HEK293 (cell line): Measurements from ENCODE around the gene SLC8A3.

Experiments
- CTCF ChIA-PET: fragments of 350-600 bp; formaldehyde crosslinking; extraction: SDS; loops from one replicate; lab custom pipeline; 2021; ENCODE audit warnings: antibody characterized with exemption; lab: Yijun Ruan, JAX
- POLR2A ChIA-PET: fragments of 300-600 bp; formaldehyde crosslinking; extraction: SDS; loops from one replicate; lab custom pipeline; 2020; ENCODE audit warnings: antibody characterized with exemption, inconsistent platforms; lab: Yijun Ruan, JAX
- H3K27ac ChIP-seq: fragments of 200-500 bp; sonication (Bioruptor generic); 2 replicates; pipeline ENCODE4 v1.5.1; 2014; ENCODE audit warnings: low read depth, low read length, control low read depth, inconsistent platforms; ENCODE audit errors: extremely low read depth
- H3K36me3 ChIP-seq, 2 experiments: fragments of 200-500 bp in 1 of 2; sonication (Bioruptor generic) in 1 of 2; 1 replicate in 1 of 2; 2 replicates in 1 of 2; pipeline ENCODE4 v1.5.1; 2014 to 2017; ENCODE audit warnings: inconsistent platforms in 2 of 2, low read length in 2 of 2; ENCODE audit not compliant: control insufficient read depth in 2 of 2, insufficient read depth in 1 of 2
- H3K4me1 ChIP-seq: fragments of 200-500 bp; sonication (Bioruptor generic); 2 replicates; pipeline ENCODE4 v1.5.1; 2014; ENCODE audit warnings: mild to moderate bottlenecking, low read length, inconsistent platforms; ENCODE audit not compliant: control insufficient read depth, insufficient read depth
- H3K4me3 ChIP-seq: 2 replicates; pipeline ENCODE4 v1.5.1; 2011; ENCODE audit warnings: low read depth, mild to moderate bottlenecking, control low read depth, low read length, moderate library complexity
- H3K9me3 ChIP-seq: fragments of 200-500 bp; sonication (Bioruptor generic); 2 replicates; pipeline ENCODE4 v1.5.1; 2014; ENCODE audit warnings: low read depth, low read length, inconsistent platforms; ENCODE audit not compliant: control insufficient read depth, insufficient read depth
- FEZF1 ChIP-seq: fragments of 450-650 bp; formaldehyde crosslinking; IDR thresholded peaks from 2 replicates; pipeline ENCODE4 v1.5.1; 2016; ENCODE audit warnings: missing biosample characterization, missing genetic modification characterization
- GFI1B ChIP-seq: fragments of 450-650 bp; formaldehyde crosslinking; IDR thresholded peaks from 2 replicates; pipeline ENCODE4 v1.5.1; 2016; ENCODE audit warnings: missing biosample characterization, missing genetic modification characterization
- HOXD13 ChIP-seq: sonication (generic); formaldehyde crosslinking; IDR thresholded peaks from 2 replicates; pipeline ENCODE4 v1.8.0; 2022; ENCODE audit warnings: missing genetic modification reagents, borderline replicate concordance
- KLF7 ChIP-seq: fragments of 450-650 bp; formaldehyde crosslinking; IDR thresholded peaks from 2 replicates; pipeline ENCODE4 v1.5.1; 2016; ENCODE audit warnings: missing biosample characterization, missing genetic modification characterization, borderline replicate concordance
- MYNN ChIP-seq: fragments of 450-650 bp; formaldehyde crosslinking; IDR thresholded peaks from 2 replicates; pipeline ENCODE4 v1.5.1; 2016; ENCODE audit warnings: missing biosample characterization, missing genetic modification characterization, borderline replicate concordance
- PRDM1 ChIP-seq: fragments of 450-650 bp; formaldehyde crosslinking; IDR thresholded peaks from 2 replicates; pipeline ENCODE4; 2016; ENCODE audit warnings: missing biosample characterization, missing genetic modification characterization
- REPIN1 ChIP-seq: fragments of 450-650 bp; formaldehyde crosslinking; IDR thresholded peaks from 2 replicates; pipeline ENCODE4 v1.5.1; 2017; ENCODE audit warnings: missing biosample characterization, missing genetic modification characterization, low read depth
- SP3 ChIP-seq: fragments of 450-650 bp; formaldehyde crosslinking; IDR thresholded peaks from 2 replicates; pipeline ENCODE4 v1.5.1; 2016; ENCODE audit warnings: missing biosample characterization, missing genetic modification characterization
- SP7 ChIP-seq: fragments of 450-650 bp; formaldehyde crosslinking; IDR thresholded peaks from 2 replicates; pipeline ENCODE4 v1.5.1; 2016; ENCODE audit warnings: missing biosample characterization, missing genetic modification characterization
- TRIM28 ChIP-seq: IDR thresholded peaks from 2 replicates; pipeline ENCODE4 v1.6.1; 2011; ENCODE audit warnings: low read length, control low read depth, borderline replicate concordance
- ZBTB8A ChIP-seq: fragments of 450-650 bp; formaldehyde crosslinking; IDR thresholded peaks from 2 replicates; pipeline ENCODE4 v1.5.1; 2016; ENCODE audit warnings: missing biosample characterization, missing genetic modification characterization
- ZFP69B ChIP-seq: fragments of 450-650 bp; formaldehyde crosslinking; IDR thresholded peaks from 2 replicates; pipeline ENCODE4 v1.5.1; 2016; ENCODE audit warnings: missing biosample characterization, missing genetic modification characterization
- ZNF121 ChIP-seq: fragments of 450-650 bp; formaldehyde crosslinking; IDR thresholded peaks from 2 replicates; pipeline ENCODE4 v1.5.1; 2016; ENCODE audit warnings: missing biosample characterization, missing genetic modification characterization
- ZNF157 ChIP-seq: fragments of 450-650 bp; formaldehyde crosslinking; IDR thresholded peaks from 2 replicates; pipeline ENCODE4 v1.5.1; 2016; ENCODE audit warnings: missing biosample characterization, missing genetic modification characterization
- ZNF16 ChIP-seq: fragments of 450-650 bp; formaldehyde crosslinking; IDR thresholded peaks from 2 replicates; pipeline ENCODE4 v1.5.1; 2016; ENCODE audit warnings: low read depth, missing biosample characterization, missing genetic modification characterization
- ZNF174 ChIP-seq: fragments of 450-650 bp; formaldehyde crosslinking; IDR thresholded peaks from 2 replicates; pipeline ENCODE4 v1.5.0; 2017; ENCODE audit warnings: missing biosample characterization, mild to moderate bottlenecking, missing genetic modification characterization
- ZNF202 ChIP-seq: fragments of 450-650 bp; formaldehyde crosslinking; IDR thresholded peaks from 2 replicates; pipeline ENCODE4 v1.5.1; 2016; ENCODE audit warnings: missing biosample characterization, missing genetic modification characterization, borderline replicate concordance
- ZNF214 ChIP-seq: fragments of 450-650 bp; formaldehyde crosslinking; IDR thresholded peaks from 2 replicates; pipeline ENCODE4 v1.5.1; 2017; ENCODE audit warnings: missing biosample characterization, mild to moderate bottlenecking, missing genetic modification characterization, borderline replicate concordance
- ZNF221 ChIP-seq: fragments of 450-650 bp; formaldehyde crosslinking; IDR thresholded peaks from 2 replicates; pipeline ENCODE4 v1.5.1; 2017; ENCODE audit warnings: missing biosample characterization, missing genetic modification characterization, borderline replicate concordance
- ZNF223 ChIP-seq: fragments of 450-650 bp; formaldehyde crosslinking; IDR thresholded peaks from 2 replicates; pipeline ENCODE4 v1.5.1; 2016; ENCODE audit warnings: missing biosample characterization, missing genetic modification characterization
- ZNF274 ChIP-seq, 2 experiments: fragments of 200-500 bp in 1 of 2; fragments of 450-650 bp in 1 of 2; sonication (Bioruptor generic) in 1 of 2; formaldehyde crosslinking in 1 of 2; IDR thresholded peaks; 2 replicates each; pipeline versions ENCODE4 v1.5.1 to v1.6.1; 2014 to 2016; ENCODE audit warnings: borderline replicate concordance in 1 of 2, inconsistent platforms in 1 of 2, low read length in 1 of 2, missing biosample characterization in 1 of 2, missing genetic modification characterization in 1 of 2
- ZNF341 ChIP-seq: fragments of 450-650 bp; formaldehyde crosslinking; IDR thresholded peaks from 2 replicates; pipeline ENCODE4; 2016; ENCODE audit warnings: low read depth, missing biosample characterization, missing genetic modification characterization
- ZNF354C ChIP-seq: fragments of 450-650 bp; formaldehyde crosslinking; IDR thresholded peaks from 2 replicates; pipeline ENCODE4 v1.5.1; 2016; ENCODE audit warnings: missing biosample characterization, missing genetic modification characterization, low read depth, borderline replicate concordance
- ZNF394 ChIP-seq: fragments of 450-650 bp; formaldehyde crosslinking; IDR thresholded peaks from 2 replicates; pipeline ENCODE4 v1.5.1; 2016; ENCODE audit warnings: missing biosample characterization, missing genetic modification characterization, mild to moderate bottlenecking, moderate library complexity, borderline replicate concordance
- ZNF433 ChIP-seq: fragments of 450-650 bp; formaldehyde crosslinking; IDR thresholded peaks from 2 replicates; pipeline ENCODE4 v1.5.1; 2016; ENCODE audit warnings: missing biosample characterization, missing genetic modification characterization, low read depth
- ZNF514 ChIP-seq: fragments of 450-650 bp; formaldehyde crosslinking; IDR thresholded peaks from 2 replicates; pipeline ENCODE4 v1.5.1; 2016; ENCODE audit warnings: missing biosample characterization, missing genetic modification characterization
- ZNF521 ChIP-seq: fragments of 450-650 bp; formaldehyde crosslinking; IDR thresholded peaks from 2 replicates; pipeline ENCODE4 v1.5.1; 2017; ENCODE audit warnings: missing biosample characterization, mild to moderate bottlenecking, missing genetic modification characterization
- ZNF549 ChIP-seq: fragments of 450-650 bp; IDR thresholded peaks from 2 replicates; pipeline ENCODE4 v1.5.1; 2018; ENCODE audit warnings: missing biosample characterization, missing genetic modification characterization, mild to moderate bottlenecking, inconsistent platforms, moderate library complexity
- ZNF596 ChIP-seq: fragments of 450-650 bp; IDR thresholded peaks from 2 replicates; pipeline ENCODE4 v1.5.0; 2018; ENCODE audit warnings: missing biosample characterization, mild to moderate bottlenecking, missing genetic modification characterization, moderate library complexity
- ZNF600 ChIP-seq: fragments of 450-650 bp; formaldehyde crosslinking; IDR thresholded peaks from 2 replicates; pipeline ENCODE4 v1.5.1; 2016; ENCODE audit warnings: missing biosample characterization, missing genetic modification characterization
- ZNF701 ChIP-seq: fragments of 450-650 bp; formaldehyde crosslinking; IDR thresholded peaks from 2 replicates; pipeline ENCODE4 v1.5.1; 2016; ENCODE audit warnings: missing biosample characterization, missing genetic modification characterization
- ZNF704 ChIP-seq: fragments of 450-650 bp; formaldehyde crosslinking; IDR thresholded peaks from 2 replicates; pipeline ENCODE4 v1.5.1; 2016; ENCODE audit warnings: missing biosample characterization, missing genetic modification characterization
- ZNF768 ChIP-seq: fragments of 450-650 bp; formaldehyde crosslinking; IDR thresholded peaks from 2 replicates; pipeline ENCODE4 v1.5.1; 2018; ENCODE audit warnings: missing biosample characterization, mild to moderate bottlenecking, missing genetic modification characterization
- ZSCAN23 ChIP-seq: fragments of 450-650 bp; formaldehyde crosslinking; IDR thresholded peaks from 2 replicates; pipeline ENCODE4 v1.5.1; 2016; ENCODE audit warnings: missing biosample characterization, missing genetic modification characterization

SLC8A3 gene

GRCh38 chr14:70166530-70167203, 22.1 kb downstream of the SLC8A3 start (continued):
- TF ChIP-seq ZSCAN23 (tag by site-specific recombination) (no peak), ZNF600 (tag by site-specific recombination) (no peak), ZNF121 (tag by site-specific recombination) (no peak), ZNF704 (tag by site-specific recombination) (no peak)

GRCh38 chr14:70162358-70162757, 26.4 kb downstream of the SLC8A3 start:
- Histone ChIP-seq H3K36me3 (no peaks in the 10 kb centered on the region), H3K27ac (no peak overlapping the region), H3K4me1 (no peaks in the 10 kb centered on the region), H3K9me3 (no peaks in the 10 kb centered on the region), H3K4me3 (no peak overlapping the region)
- POLR2A ChIA-PET, result no interaction called here
- CTCF ChIA-PET, result interaction anchor here (0.6 kb wide), 1 partner anchor 16 kb away, joined by 3 read pairs; no protein-coding TSS in a partner anchor
- TF ChIP-seq ZNF596 (tag by site-specific recombination), result no peak
- no peak for TF ChIP-seq SP7 (tag by site-specific recombination)
- TF ChIP-seq ZNF600 (tag by site-specific recombination), result no peak
- no peak for TF ChIP-seq HOXD13 (CRISPR knock-in tag)
- TF ChIP-seq ZNF768 (tag by site-specific recombination), result no peak
- TF ChIP-seq PRDM1 (tag by site-specific recombination), result no peak
- no peak for TF ChIP-seq FEZF1
- TF ChIP-seq ZNF549 (tag by site-specific recombination), result no peak
- no peak for TF ChIP-seq ZNF202 (tag by site-specific recombination)
- no peak for TF ChIP-seq MYNN
- no peak for TF ChIP-seq KLF7 (tag by site-specific recombination)
- TF ChIP-seq GFI1B (tag by site-specific recombination), result no peak

- H3K36me3 ChIP-seq, result no peaks in the 10 kb centered on the region
- H3K27ac ChIP-seq, result no peak overlapping the region
- no peaks in the 10 kb centered on the region for H3K4me1 ChIP-seq
- POLR2A ChIA-PET, result no interaction called here
- no peaks in the 10 kb centered on the region for H3K9me3 ChIP-seq
- no peak for TF ChIP-seq ZNF701 (tag by site-specific recombination)
- TF ChIP-seq SP3 (tag by site-specific recombination), result no peak
- TF ChIP-seq ZNF274 (IDR thresholded peaks at IDR 0.05; ENCODE audit: low read length), result no peak
- no peak for TF ChIP-seq ZNF274 (tag by site-specific recombination; IDR thresholded peaks at IDR 0.05; ENCODE audit: borderline replicate concordance)
- no peak for TF ChIP-seq ZNF514 (tag by site-specific recombination)
- TF ChIP-seq ZNF341 (tag by site-specific recombination), result no peak
- TF ChIP-seq ZNF521, result no peak
- no peak for TF ChIP-seq ZNF221 (tag by site-specific recombination)
- no peak for TF ChIP-seq ZNF16 (tag by site-specific recombination)
- no peak for TF ChIP-seq ZNF354C (tag by site-specific recombination)
- TF ChIP-seq ZNF157 (tag by site-specific recombination), result no peak
- no peak for TF ChIP-seq ZNF223
- no peak for TF ChIP-seq HOXD13 (CRISPR knock-in tag)
- no peak for TF ChIP-seq TRIM28
- TF ChIP-seq ZNF433 (tag by site-specific recombination), result no peak
- TF ChIP-seq REPIN1 (tag by site-specific recombination), result no peak
- TF ChIP-seq ZBTB8A, result no peak
- no peak for TF ChIP-seq ZNF394 (tag by site-specific recombination)
- no peak for TF ChIP-seq ZNF214 (tag by site-specific recombination)
- no peak for TF ChIP-seq ZNF174 (tag by site-specific recombination)
- no peak for TF ChIP-seq ZFP69B (tag by site-specific recombination)
- CTCF ChIA-PET, result no interaction called here
- no peak overlapping the region for H3K4me3 ChIP-seq
These were observed 32.2 kb downstream of the SLC8A3 start for GRCh38 chr14:70156592-70156991.
